SK-N-DZ (cell line): Measurements from ENCODE around the gene FAM107B.
A peak's percentile ranks its signal among the peaks of the same experiment; 100 is the strongest.

Experiments
- DNase-seq: peaks from one replicate; pipeline ENCODE4 v3.0.0-alpha.2; 2015; ENCODE audit warnings: low spot score

Gene FAM107B

DNA sequence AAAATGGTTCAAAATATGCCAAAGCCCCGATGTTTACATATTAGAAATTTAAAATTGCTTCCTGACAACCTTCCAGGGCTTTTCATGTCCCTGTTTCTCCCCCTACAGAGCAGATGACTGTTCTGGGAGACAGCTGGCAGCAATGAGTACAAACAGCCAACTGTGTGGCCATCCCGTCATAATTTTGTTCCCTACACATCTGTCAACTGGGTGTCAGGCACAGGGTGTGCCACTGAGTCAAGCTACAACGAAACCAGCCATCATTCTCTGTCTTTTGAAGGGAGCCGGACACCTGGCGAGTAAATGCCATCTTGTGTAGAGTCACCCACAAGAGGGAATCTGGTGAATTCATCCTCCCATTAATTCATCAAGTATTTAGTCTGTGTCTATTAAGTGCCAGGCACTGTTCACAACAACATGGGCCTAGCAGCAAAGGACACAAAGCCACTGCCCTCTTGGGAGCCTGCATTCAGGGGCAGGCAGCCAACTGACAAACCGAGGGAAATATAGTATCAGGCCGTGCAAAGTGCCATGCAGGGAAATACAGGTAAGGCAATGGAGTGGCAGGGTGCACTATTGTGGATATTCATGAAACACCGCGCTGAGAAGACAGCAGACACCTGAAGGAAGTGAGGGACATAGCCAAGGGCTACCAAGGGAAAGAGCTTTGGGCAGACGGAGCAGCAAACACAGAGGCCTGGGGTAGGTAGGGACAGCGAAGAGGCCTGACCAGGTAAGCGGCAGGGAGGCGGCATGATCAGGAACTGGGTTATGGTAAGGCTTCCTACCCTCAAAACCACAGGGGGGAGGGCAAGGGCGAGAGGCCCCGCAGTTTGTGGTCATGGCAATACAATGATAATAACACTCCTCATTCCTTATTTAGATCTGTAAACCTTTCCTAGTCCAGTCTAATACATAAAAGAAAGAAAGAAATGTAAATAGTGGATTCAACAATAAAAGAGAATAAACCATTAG, 213.6 kb downstream of the FAM107B start:
- no peak for DNase-seq

DNA sequence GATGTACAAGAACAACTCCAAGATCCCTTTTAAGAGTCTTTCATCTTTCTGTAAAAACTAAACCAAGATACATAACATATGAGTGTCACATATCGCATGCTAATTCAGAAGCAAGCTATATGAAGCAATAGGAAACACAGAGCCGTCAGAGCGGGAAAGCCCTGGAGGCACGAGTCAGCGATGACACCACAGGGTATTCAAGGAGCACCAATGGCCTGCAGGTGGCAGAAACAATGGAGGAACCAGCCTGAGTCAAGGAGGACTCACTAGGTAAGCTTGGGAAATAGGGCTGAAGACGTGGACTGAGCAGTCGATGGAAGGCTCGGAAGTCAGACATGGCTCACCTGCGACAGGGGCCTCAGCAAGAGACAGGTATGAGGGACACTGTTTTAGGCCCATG, 214.4 kb downstream of the FAM107B start:
- no peak for DNase-seq

DNA sequence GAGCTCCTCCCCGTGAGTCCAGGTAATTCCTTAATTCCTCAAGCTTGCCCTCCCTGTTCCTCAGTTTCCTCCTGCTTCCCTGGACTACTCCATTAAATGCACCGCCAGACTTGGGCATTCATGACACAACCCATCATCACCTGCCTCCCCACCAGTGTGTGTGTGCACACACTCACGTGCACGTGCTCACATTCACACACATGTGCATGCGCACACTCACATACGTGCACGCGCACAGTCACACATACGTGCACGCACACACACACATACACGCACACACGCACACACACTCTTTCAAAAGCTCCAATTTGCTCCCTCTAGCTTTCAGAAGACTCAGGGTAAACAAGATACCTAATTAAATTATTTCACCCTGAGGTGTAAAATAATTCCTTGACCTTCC, 216.7 kb downstream of the FAM107B start:
- no peak for DNase-seq

DNA sequence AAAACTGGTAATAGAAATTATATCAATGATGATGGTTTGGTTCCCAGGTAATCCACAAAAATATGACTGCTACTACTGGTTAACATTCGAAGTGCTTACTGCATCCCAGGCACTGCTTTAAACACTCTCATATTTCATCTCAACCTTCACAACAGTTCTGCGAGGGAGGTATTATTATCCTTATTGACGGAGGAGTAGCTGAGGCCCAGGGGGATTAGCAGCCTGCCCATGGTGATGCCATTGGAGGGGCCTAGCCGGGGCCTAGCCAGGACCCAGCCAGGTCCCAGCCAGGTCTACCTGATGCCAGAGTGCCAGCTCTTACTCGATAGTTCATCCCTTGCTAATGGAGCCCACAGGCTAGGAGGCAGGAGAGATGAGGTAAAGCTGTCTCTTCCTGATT, 217.1 kb downstream of the FAM107B start:
- DNase-seq = no peak

DNA sequence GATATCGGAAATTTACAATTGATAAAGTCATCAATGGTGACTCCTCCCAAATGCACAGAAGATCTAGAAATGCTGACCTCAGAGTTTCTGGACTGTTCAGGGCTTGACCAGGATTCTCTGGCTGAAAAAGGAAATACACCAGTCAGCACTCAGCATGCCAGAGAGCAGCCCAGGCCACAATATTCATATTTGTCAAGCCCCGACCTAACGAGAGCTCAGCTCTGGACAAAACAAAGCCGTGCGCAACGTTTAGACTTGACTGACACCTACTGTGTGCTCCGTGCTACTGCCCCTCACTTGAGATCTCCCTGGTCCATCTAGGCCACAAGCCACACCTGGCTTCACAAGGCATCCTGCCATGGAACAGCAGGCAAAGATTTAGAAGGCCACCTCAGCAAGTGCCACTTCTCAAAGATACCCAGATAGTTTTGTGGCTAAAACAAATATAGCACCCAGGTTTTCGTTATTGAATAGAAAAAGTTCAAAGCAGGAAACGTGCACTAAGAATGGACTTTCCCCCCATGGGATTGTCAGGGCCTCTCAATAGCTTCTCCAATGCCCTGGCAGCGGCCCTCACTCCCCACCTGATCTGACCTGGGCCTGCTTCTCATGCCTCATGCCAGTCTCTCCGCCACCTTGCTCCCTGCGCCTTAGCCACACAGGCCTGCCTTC, 218.3 kb downstream of the FAM107B start:
- no peak for DNase-seq

DNA sequence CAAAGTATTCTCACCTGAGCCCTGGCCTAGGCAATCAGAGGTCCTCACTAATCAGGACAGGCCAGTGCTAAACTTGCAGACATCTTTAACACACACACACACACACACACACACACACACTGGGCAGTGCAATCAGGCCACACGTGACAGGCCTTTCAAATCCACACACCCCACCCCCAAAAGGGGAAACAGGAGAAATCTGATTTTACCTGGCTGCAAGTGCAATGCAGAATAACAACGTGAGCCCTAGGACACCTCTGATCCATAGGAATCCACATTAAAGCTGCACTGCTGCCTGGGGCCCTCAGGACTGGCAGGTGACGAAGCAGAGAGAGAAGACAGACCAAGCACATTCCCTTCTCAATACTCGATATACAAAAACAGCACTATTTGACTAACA, 218.9 kb downstream of the FAM107B start:
- DNase-seq = no peak

DNA sequence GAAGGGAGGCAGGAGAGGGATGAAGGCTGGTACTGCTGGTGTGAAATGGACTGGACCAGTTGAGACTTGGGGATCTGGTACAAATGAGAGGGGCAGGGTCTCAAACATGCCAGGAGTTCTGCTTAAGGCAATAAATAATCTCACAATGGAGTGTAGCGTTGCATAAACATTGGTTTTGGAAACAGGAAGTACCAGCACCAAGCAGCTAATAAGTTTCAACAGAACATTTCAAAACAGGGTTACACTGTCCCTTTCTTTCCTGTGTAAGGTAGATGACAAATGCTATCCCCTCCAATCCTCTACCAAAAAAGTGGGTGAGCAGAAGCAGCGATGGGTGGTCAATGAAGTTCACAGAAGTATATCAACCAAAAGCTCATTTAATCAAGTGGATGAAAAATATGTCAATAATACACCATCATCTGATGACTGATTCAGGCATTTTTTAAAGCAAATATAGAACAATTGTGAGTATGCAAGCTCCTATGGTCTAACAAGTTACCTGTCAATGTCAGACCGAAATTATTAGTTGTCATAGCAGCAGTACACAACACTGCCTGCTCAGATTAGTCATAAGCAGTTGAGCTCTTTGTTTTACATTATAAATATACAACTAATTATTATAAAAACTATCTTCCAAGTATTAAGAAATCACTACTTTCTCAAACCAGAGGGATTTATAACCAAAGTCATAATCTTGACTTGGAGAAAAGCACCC, 220.0 kb downstream of the FAM107B start:
- DNase-seq = no peak

DNA sequence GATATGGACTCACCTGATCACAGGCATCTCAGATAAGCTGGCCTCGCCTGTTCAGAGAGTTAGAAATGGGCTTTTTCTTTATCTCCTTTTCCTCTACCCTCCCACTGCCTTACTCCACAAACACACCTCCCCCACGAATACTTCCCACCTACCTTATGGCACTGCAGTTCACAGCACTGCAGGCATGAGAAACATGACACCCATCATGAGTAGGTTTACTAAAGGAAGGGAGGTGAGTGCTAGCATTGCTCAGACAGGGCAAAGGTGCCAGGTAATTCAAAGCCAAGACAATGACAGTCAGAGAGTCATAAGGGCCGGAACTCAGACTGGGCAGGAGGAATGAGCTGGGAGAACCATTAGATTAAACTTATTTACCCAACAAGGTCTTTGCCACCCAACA, 220.6 kb downstream of the FAM107B start:
- DNase-seq = no peak

DNA sequence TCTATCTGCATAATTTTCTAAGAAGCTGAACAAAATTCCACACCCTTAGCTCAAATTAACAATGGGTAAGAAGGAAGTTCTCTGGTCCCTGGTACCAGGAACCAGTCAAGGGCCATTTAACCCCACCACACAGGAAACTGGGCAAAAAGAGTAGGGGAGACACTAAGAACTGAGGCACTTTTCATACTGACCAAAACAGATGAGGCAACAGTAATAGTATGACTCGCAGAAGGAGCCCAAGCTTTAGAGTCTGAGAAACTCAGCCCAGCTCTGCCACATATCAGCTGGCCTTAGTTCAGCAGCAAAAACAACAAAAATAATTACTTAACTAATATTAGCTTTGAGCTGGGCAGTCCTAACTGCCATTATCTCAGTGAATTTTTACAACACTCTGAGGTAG, 221.2 kb downstream of the FAM107B start:
- DNase-seq = no peak

DNA sequence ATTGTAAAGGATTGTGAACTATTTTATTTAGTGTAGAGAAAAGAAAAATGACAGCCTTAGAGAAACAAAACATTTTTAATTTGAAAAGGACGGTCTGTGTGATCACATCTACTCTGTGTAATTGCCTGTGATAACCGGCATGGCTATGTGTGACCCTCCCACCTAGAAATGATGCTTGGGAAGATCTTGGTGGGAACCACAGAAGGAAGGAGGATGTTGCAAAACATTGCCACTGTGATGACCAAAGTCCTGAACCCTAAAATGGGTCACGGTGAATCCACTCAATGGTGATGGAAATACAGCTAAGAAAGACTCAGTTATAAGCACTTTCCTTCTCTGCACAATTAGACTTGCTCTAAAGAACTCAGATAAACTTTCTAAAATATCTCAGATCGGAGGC, 222.7 kb downstream of the FAM107B start:
- no peak for DNase-seq

DNA sequence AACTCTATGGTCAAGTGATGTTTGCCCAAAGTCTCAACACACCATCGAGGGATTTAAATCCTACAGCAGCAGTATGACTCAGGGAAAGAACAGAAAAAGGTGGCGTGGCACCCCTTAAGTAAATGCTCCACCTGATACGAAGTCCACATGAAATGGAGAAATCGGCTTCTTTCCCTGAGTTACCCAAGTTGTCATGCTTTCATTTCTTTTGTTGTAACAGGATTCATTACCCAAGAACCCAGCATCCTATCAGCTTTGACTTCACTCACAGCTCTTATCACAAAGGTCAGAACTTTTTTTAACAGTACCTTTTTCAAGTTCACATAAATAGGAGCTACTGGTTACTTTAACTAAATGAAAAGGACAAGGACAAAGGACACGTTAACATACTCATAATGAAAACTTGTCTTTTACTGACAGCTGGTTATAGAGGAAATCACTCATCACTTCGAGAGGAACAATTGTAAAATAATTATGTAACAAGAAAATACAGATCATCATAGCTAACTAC, 224.2 kb downstream of the FAM107B start:
- DNase-seq = no peak

DNA sequence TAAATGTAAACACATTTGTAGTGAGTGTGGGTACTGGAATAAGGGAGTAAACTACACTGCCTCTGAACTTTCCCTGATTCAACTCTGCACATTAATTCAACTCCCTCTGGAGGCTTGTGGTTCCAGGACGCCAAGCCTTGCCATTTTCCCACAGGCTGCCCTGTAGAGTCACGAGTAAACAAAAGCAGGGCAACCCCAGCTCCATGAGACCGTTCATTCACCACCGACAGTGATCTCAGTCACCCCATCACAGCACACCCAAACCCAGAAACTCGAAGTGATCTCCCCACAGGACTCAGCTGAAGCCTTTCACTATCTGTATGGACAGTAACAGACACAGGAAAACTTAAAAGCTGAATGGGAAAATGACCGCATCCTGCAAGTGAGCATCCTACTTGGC, 225.2 kb downstream of the FAM107B start:
- DNase-seq = no peak

DNA sequence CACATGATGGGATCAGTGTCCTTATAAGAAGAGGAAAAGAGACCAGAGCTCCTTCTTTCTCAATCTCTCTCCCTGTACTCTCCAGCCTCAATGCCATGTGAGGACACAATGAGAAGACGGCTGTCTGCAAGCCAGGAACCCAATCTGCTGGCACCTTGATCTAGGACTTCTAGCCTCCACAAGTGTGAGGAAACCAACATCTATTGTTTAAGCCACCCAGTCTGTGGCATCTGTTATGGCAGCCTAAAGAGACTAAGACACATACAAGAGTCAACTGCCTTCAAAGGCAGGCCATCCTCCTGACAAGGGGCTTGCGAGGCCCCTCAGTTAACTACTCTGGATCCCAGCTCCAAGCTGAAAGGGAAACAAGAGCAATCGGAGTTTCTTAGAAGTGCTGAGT, 225.7 kb downstream of the FAM107B start:
- no peak for DNase-seq

DNA sequence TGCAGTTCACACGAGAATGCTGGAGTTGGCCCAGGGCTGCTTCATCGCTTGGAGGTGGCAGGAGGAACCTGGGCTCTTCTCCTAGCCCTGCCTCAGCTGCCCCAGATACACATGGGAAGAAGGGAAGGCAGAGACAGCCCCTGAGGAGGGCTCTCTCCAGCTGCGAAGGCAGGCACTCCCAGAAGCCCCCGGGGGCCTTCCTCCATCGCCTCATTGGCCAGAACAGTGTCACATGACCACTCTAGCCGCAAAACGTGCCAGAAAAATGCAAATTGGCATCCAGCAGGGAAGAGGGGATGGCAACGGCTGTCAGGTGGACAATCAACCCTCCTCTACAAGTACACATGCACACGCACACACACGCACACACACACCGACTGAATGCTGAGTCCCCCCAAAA, 226.2 kb downstream of the FAM107B start:
- DNase-seq = no peak

DNA sequence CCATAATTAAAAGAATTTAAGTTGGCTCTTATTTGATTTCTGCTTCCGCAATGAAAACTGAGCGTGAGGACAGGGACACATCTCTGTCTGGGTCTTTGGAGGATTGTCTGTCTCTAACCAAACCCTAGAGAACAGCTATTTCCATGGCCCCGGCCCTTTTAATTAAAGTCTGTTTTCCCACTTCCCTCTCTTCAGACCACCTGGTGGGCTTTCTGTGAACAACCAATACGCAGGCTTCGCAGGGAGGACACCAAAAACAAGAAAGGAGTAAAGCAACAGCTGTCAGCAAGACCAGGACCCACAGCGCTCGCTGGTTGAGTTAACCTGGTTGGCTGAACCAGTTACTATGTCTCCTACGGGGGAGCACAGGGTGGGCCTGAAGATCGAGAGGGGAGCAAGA, 226.9 kb downstream of the FAM107B start:
- peak; percentile 16 for DNase-seq

DNA sequence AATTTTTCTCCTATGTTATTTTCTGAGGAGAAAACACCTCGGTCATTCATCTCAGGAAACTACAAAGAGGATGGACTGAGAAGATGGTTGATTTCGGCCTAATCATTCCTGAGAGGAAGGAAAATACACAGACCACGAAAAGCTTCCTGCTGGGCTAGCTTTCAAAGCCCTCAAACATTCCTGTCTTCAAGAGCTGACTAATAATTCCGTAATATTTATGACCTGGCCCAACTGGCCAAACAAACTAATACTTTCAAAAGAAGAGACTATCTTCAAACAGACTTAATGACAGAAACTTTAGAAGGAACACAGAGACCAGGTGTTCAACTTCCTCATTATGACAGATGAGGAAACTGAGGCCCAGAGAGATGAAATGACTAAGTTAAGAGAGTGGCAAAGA, 228.9 kb downstream of the FAM107B start:
- DNase-seq = no peak

DNA sequence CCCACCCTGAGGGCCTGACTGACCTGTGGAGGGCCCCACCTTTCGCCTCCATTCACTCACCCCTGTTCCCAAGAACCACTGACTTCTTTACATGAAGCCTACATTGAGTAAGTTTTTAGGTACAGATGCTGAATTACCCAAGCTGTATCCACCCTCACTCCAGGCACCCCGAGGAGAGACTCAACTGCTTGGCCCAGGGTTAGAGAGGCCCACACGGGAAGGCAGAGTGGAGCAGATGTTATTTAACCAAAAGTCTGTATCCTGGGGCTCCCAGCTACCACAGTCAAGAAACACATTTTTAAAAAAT, 230.8 kb downstream of the FAM107B start:
- DNase-seq = no peak

DNA sequence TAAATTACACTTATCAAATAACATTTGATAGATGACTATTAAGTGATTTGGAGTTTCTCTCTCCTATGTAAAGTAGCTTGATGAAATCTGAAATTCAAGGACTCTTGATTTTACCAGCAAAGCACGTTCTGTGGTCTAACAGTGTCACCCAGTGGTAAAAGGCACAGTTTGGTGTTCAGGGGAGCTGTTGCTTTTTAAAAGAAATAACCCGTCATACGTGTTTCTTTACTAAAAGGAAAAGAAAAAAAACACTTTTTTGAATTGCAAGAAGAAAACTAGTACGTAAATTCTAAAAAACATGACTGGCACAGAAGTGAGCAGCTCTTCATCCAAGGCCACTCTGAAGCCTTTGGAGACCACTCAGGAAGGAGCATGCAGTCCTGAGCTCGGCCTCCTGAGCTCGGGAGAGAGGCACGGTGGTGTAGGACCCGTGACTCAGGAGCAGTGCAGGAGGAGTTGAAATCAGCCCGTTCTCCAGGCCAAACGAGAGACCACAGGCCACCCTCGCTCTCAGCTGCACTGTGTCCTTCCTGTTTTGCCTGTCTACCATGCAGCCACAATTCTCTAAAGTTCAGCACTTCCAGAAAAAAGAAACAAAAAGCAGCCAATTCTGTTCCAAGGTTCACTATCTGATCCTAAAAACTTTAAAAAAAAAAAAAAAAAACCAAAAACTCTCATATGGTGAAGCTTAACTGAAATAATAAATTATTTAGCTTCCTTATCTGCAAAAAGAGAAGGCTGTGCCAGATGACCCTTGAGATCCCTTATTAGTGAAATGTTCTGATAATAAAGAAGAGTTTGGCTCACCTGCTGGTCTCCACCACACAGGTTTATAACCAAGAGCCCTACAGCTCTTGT, 231.4 kb downstream of the FAM107B start:
- DNase-seq = no peak

DNA sequence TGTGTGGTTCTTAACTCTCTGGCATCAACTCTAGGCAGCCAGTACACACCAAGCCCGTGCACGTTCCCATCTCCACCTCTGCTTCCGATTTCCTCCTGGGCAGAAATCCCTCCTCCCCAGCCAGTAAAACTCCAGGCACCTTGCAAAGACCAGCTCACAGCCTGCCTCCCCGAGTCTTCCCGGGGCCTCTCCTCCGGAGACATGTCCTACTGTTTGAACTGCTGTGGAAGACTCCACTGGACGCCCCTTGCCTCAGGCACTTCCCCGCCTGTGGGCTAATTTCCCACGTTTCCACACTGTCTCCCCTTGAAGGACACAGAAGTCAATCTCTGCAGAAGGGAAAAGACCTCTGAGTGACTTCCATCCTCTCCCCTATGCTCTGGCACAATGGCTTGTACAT, 233.3 kb downstream of the FAM107B start:
- DNase-seq = no peak

DNA sequence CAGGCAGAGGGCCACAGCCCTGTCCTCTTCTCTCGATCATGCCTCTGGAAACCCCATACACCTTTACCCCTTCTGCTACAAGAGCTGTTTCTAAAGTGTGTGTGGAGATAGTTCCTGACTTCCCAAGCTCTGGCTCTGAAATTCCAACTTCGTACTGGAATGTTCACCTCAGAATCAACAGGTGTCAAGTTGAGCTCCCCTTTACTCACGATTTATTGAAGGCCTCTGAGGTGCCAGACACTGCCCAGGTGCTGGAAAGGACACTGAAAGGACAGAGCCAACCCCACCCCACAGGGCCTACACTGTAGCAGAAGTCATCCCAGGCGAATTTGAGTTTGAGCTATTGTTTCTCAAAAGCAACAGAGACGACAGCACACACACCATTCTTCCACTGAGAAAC, 234.1 kb downstream of the FAM107B start:
- no peak for DNase-seq

DNA sequence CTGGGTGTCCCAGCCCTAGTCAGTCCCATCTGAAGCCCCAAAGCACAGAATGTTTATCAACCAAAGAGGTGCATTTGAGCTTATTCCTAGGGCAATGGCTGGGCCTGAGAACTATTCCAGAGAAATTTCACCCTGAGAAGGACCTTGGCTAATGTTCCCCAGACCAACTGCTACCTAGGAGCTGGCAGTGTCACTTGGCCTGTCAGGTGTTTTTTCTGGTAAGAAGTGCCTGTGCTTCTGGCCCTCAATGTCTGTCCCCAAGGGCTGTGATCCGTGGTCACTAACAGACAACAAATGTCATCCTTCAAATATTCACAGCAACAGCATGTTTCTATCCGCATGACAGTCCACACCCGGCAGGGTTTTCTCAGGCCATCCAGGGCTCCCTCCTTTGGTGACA, 234.6 kb downstream of the FAM107B start:
- no peak for DNase-seq
